ENCODE measurements around the gene ZNF497. TPM values are rescaled to one million over a fixed set of nuclear protein-coding genes. Genes with fewer than 3 reads are reported as not detected.

The ZNF497 gene
- total and polyA plus RNA-seq, 2 of the 13 experiments (the other 11 are each of a cell fraction or from before 2014, with no cell fraction given): 1.5 to 1.9 TPM

- TF ChIP-seq YY1 (IDR thresholded peaks at IDR 0.05; ENCODE audit: insufficient read depth, insufficient replicate concordance, low read depth, low read length) (peak; percentile 88), PHB2 (IDR thresholded peaks at IDR 0.05; ENCODE audit: partially characterized antibody) (no peak), KAT8 (CRISPR knock-in tag; IDR thresholded peaks at IDR 0.05) (peak; percentile 98), HOMEZ (CRISPR knock-in tag; IDR thresholded peaks at IDR 0.05; ENCODE audit: low read depth) (no peak), ONECUT2 (CRISPR knock-in tag; IDR thresholded peaks at IDR 0.05) (no peak), FOXP4 (CRISPR knock-in tag; IDR thresholded peaks at IDR 0.05) (peak; percentile 23; the same call in 1 of the 2 replicates), ZSCAN20 (CRISPR knock-in tag; IDR thresholded peaks at IDR 0.05; ENCODE audit: borderline replicate concordance) (peak; percentile 84; the same call in 1 of the 2 replicates), SP5 (CRISPR knock-in tag; IDR thresholded peaks at IDR 0.05; ENCODE audit: borderline replicate concordance, low read depth) (peak; percentile 98), POGZ (CRISPR knock-in tag; IDR thresholded peaks at IDR 0.05) (no peak), ZFP82 (CRISPR knock-in tag; IDR thresholded peaks at IDR 0.05; ENCODE audit: borderline replicate concordance) (peak; percentile 64; the same call in 1 of the 2 replicates), ZNF256 (CRISPR knock-in tag; conservative IDR thresholded peaks at IDR 0.05) (peak; percentile 86), JUNB (CRISPR knock-in tag; IDR thresholded peaks at IDR 0.05; ENCODE audit: borderline replicate concordance) (no peak), ZFP36 (IDR thresholded peaks at IDR 0.05; ENCODE audit: borderline replicate concordance, low read depth, low read length, partially characterized antibody) (no peak), ELF1 (CRISPR knock-in tag; IDR thresholded peaks at IDR 0.05) (peak; percentile 93), PRDM15 (CRISPR knock-in tag; IDR thresholded peaks at IDR 0.05) (no peak; the same call in 1 of the 2 replicates), ZNF772 (CRISPR knock-in tag; IDR thresholded peaks at IDR 0.05) (peak; percentile 63; the same call in 1 of the 2 replicates), ZNF720 (CRISPR knock-in tag; IDR thresholded peaks at IDR 0.05) (no peak), PHF8 (CRISPR knock-in tag; IDR thresholded peaks at IDR 0.05) (peak; percentile 96), ZNF737 (CRISPR knock-in tag; IDR thresholded peaks at IDR 0.05; ENCODE audit: borderline replicate concordance) (no peak; the same call in 1 of the 2 replicates), KLF6 (CRISPR knock-in tag; IDR thresholded peaks at IDR 0.05) (peak; percentile 60; the same call in 1 of the 2 replicates), ZNF446 (CRISPR knock-in tag; IDR thresholded peaks at IDR 0.05) (no peak; the same call in 1 of the 2 replicates), JARID2 (CRISPR knock-in tag; IDR thresholded peaks at IDR 0.05; ENCODE audit: insufficient replicate concordance) (peak; percentile 85), CREB1 (IDR thresholded peaks at IDR 0.05) (no peak), CREB1 (CRISPR knock-in tag; IDR thresholded peaks at IDR 0.05) (no peak)
Measured at GRCh38 chr19:58362272-58362994, at the start of gene ZNF497 (continued).
